LHCN-M2 (cell line): ENCODE results near the gene RBMX. TPM values are rescaled to one million over a fixed set of nuclear protein-coding genes. Genes with fewer than 3 reads are reported as not detected.
"Not testable (repeated sequence)": the region's sequence is repeated elsewhere in the genome, so short reads cannot be mapped to it uniquely, and the experiment has no call there.

Source experiments
- DNase-seq: peaks from one replicate; pipeline ENCODE4 v3.0.0-alpha.2; 2012; ENCODE audit warnings: low read depth
- polyA plus RNA-seq: library from polyadenylated mRNA; unstranded; fragments of >200 nt; gene quantifications from one replicate; pipeline ENCODE4 v1.2.1, GENCODE V29; 2012; ENCODE audit warnings: missing spikeins
- total RNA-seq: library from RNA; depleted of rRNA; stranded (reverse); fragments of >200 nt; gene quantifications from 2 replicates; pipeline ENCODE4 v1.2.3, GENCODE V29; 2014; rRNA removed

RBMX gene
- total RNA-seq = 383 and 536 TPM in 2 replicates
- polyA plus RNA-seq = 121 TPM

DNA sequence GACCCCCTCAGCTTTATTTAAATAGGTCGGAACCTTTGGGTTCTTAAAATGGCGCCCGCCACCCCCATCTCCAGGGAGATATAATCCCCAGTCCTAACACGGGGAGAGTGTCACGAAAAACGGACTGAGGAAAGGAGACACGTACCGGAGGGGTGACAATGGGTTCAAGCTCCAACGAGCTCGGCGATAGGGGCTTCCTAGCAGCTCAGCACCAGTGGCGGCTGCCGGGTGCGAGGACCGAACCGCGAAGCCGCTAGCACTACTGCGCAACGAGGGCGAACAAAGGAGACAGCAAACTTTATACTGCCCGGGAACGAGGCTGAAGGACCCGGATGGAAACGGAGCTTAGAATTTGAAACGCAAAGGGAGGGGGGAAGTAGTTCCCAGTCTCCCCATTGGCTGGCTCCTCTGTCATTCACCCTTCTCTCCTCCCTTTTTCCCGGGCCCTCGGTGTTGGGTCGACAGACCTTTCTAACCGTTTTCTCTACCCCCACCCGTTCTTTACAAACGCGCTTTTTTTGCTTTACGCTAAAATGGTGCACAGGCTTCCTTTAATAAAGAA lies at the start of gene RBMX:
Gene RBMX, minus strand, starts transcription at position 274 of the 562 bp plus-strand sequence. CDS start 1,298 bp downstream, outside the sequence.
- peak; percentile 92 for DNase-seq

DNA sequence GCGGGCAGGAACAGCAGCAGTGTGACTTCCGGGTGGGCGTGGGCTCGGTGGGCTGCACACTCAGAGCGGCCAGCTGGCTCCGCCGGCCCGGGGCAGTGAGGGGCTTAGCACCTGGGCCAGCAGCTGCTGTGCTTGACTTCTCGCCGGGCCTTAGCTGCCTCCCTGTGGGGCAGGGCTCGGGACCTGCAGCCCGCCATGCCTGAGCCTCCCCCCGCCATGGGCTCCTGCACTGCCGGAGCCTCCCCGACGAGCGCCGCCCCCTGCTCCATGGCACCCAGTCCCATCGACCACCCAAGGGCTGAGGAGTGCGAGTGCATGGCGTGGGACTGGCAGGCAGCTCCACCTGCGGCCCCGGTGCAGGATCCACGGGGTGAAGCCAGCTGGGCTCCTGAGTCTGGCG lies 40.9 kb upstream of the RBMX start:
- DNase-seq = not testable (repeated sequence)

DNA sequence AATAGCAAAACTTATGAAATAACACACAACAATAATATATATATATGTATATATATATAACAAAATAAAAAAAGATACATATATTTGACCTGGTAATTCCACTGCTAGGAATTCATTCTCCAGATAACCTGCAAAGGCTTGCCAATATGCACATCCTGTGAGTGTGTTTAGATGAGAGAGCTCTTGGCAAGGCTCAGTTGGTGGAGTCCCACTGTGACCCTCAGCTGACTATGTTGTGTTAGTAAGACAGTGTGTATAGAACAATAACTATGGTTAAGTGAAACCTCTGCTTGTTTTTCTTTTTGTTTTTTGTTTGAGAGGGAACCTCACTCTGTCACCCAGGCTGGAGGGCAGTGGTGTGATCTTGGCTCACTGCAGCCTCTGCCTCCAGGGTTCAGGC lies 39.5 kb upstream of the RBMX start:
- no peak for DNase-seq

DNA sequence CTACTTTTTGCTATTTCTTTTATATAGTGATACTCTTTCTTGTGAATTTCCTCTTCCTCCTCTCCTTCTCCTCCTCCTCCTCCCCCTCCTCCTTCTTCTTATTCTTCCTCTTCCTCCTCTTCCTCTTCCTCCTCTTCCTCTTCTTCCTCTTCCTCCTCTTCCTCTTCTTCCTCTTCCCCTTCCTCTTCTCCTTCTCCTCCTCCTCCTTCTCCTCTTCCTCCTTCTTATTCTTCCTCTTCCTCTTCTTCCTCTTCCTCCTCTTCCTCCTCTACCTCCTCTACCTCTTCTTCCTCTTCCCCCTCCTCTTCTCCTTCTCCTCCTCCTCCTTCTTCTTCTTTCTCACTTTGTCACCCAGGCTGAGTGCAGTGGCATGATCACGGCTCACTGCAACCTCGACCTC lies 36.3 kb upstream of the RBMX start:
- no peak for DNase-seq

DNA sequence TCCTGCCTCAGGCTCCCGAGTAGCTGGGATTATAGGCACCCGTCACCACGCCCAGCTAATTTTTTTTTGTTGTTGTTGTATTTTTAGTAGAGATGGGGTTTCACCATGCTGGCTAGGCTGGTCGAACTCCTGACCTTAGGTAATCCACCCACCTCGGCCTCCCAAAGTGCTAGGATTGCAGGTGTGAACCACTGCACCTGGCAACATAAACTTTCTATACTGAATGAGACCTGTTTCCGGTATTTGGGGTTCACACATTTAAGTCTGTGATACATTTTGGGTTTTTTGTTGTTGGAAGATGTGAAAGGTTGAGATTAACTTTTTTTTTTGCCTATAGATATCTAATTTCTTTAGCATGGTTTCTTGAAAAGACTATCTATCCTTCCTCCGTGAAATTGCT lies 31.1 kb upstream of the RBMX start:
- not testable (repeated sequence) for DNase-seq

DNA sequence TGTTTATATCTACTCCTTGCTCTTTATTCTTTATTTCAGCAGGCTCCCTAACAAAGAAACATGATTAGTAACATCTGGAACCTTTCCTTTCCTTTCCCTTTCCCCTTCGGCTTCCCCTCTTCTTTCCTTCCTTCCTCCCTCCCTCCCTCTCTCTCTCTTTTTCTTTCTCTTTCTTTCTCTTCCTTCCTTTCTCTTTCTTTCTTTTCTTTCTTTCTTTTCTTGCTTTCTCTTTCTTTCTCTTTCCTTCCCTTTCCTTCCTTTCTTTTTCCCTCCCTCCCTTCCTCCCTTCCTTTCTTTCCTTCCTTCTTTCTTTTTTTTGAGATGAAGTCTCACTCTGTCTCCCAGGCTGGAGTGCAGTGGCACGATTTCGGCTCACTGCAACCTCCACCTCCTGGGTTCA lies 30.7 kb upstream of the RBMX start:
- DNase-seq = no peak

DNA sequence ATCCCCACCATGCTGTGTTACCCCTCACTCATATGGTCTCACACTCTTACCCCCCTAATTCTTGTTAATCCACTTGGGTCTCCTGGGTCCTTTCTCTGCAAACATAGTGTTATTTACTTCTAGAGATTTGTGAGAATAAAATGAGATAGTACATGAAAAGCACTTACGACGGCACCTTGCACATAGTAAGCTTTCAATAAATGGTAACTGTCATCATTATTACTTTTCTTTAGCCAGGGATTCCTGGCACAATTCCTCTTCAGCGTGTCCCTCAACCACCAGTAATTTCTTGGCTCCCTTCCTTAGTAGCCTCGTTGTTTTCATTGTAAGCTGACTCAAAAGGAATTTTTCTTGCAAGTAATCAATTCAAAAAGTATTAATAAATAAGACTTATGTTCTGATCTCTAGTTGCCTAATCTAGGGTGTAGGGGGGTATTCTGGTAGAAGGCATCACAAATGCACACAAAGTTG lies 30.1 kb upstream of the RBMX start:
- DNase-seq = no peak

DNA sequence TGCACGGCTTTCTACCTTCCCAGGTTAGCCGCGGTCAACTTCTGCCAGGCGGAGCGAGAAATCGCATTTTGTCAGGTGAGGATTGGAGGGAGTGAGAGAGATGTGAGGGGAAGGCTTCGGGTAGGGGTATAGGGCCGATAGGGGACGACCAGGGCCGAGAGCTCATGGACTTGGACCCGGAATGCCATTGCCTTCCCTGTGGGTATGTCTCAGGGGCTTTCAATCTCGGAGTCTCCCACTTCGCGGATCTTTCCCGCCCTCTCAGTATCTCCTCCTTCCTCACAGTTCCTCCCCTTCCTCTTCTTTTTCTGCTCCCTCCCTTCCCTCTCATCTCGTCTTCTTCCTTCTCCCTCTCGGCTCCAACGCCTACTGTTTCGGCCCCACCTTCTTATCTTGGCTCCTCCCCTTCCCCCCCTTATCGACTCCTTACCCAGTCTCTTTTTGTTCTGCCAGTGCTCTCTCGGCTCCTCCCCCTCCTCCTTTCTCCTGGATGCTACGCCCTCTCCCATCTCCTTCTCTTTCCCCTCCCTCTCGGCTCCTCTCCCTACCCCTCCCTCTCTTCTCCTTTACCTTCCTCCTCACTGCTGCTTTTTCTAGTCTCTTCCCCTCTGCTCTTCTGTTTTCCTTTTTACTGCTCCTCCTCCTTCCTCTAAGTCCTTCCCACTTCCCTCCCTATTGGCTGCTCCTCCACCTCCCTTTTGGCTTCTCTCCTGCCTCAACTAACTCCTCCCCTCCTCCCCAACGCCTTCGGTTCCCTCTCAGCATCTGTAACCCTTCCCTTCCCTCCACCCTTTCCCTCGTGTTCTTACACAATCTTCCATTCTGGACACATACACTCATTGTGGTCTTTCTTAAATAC lies 29.4 kb upstream of the RBMX start:
- DNase-seq = peak; percentile 91

DNA sequence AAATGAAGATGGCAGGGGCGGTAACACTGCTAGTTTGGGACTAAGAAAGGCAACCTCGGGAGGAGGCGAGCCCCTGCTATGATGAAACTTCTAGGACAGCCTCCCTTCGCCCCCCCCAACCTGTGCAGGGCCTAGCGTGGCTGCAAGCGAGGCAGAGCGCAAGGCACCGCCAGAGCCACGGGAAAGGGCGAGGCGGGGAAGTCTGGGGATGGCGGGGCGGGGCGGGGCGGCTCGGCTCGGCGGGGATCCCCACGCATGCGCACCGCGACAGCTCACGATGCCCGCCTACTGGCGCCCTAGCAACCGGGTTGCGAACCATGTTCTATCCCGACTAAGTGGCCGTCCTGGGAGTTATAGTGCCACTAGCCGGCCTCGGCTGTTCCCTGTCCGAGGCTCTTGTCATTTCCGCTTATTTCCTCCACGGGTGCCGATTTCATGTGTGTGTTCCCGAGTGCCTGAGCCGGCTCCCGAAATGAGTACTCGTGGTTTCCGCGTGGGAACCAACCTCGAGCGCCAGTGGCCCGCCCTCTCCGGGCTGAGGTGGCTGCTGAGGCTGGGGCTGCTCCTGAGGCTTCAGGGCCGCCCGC lies 28.7 kb upstream of the RBMX start:
- DNase-seq = peak; percentile 66

DNA sequence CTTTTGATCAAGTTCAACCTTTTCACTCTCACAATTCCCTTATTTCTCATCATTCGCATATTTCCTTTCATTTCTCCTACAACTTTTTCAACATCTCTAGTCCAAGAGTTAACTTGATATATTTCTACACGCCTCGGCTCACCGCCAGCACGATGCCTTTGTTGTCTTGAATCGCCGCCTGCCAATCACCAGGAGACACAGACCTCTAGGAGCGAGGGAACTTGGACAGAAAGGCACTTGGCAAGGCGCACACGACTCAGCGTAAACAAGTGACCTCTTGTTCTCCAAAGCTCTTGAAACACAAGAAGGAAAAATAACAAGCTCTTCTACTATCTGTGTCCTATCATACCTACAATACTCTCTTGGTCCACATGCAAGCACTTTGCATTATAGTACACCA lies 27.1 kb upstream of the RBMX start:
- no peak for DNase-seq

DNA sequence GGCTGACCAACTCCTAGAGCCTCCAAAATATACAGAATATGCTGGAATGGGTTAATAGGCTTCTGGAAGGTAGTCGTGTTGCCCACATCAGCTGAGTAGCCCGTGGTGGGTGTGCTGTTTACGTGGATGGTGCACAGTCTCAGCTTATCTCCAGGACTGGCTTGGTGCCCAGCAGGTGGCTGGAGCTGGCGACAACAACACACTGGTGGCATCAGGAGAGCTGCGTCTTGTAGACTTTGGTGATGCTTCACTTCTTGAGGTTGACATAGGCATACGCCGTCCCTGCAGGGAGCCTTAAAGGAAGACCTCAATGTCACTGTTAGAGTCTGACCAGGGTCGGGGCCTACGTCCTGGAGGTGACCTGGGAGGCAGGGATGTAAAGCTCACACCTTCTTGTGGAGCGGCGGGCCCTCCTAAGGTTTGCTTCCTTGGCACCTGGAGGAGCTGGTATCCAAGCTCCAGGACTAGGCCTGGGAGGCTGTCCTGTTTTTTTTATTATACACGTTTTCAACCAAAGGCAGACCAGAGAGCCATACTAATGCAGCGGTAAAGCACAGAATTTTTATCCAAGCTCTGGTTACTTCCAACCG lies 26.5 kb upstream of the RBMX start:
- no peak for DNase-seq

DNA sequence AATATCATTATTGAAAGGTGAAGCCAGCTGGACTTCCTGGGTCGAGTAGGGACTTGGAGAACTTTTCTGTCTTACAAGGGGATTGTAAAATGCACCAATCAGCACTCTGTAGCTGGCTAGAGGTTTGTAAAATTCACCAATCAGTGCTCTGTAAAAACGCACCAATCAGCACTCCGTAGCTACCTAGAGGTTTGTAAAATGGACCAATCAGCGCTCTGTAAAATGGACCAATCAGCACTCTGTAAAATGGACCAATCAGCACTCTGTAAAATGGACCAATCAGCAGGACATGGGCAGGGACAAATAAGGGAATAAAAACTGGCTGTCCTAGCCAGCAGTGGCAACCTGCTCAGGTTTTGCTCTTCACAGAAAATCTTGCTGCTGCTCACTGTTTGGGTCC lies 23.5 kb upstream of the RBMX start:
- not testable (repeated sequence) for DNase-seq

DNA sequence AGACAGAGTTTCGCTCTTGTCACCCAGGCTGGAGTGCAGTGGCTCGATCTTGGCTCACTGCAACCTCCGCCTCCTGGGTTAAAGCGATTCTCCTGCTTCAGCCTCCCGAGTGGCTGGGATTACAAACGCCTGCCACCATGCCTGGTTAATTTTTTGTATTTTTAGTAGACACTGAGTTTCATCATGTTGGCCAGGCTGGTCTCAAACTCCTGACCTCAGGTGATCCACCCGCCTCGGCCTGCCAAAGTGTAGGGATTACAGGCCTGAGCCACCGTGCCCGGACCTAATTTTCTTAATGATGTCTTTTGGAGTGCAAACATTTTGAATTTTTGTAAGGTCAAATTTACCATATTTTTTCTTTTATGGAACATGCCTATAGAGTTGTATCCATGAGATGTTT lies 19.5 kb upstream of the RBMX start:
- not testable (repeated sequence) for DNase-seq

DNA sequence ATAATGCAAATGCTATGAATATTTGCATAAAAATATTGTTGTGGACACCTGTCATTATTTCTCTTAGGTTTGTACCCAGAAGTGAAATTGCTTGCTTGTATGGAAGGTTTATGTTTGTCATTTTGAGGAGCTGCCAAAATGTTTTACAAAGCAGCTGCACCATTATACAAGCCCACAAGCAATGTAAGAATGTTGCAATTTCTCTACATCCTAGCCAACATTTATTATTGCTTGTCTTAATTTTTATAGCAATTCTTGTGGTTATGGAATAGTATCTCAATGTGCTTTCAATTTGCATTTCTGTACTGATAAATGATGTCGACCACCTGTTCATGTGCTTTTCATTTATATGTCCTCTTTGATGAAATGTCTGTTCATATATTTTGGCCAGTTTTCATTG lies 18.7 kb upstream of the RBMX start:
- DNase-seq = peak; percentile 65

DNA sequence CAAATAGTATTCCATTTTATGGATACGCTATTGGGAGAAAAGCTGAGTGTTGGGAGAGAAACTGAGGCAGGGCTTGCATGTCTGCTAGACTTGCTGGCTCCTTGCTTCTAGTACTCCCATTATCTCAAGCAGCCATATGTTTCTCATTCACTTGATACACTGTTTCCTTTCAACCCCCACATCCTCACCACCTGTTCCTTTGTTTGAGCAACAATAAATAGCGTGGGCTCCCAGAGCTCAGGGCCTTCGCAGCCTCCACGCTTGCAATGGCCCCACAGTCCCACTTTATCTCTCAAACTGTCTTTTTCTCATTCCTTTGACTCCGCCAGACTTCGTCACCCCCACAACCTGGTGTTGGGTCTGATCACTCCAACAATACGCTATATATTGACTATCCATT lies 18.2 kb upstream of the RBMX start:
- peak; percentile 12 for DNase-seq

DNA sequence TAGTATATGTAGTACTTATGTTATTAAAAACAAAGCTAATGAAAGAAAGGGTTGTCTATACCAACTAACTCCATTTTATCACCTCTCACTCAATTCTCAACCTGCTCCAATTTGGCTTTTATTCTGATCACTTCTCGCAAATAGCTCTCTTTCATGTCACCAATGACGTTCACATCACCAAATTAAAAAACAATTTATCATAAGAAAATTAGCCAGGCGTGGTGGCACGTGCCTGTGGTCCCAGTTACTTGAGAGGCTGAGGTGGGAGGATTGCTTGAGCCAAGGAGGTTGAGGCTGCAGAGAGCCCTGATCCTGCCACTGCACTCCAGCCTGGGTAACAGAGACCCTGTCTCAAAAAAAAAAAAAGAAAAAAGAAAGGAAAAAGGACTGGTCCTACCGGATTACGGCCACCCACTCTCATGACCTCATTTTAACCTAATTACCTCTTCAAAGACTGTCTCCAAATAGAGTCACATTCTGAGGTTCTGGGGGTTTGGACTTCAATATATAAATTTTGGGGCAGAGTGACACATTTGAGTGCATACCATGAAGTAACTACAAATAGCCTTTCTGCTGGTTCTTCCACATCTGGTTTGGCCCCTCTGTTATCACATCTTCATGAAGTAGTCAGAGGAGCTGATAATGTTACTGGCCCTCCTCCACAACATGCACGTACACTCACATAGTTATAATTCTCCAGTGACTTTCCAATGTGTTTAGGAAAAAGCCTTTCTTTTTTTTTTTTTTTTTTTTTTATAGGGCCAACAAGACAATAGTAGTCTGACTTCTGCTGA lies 15.8 kb upstream of the RBMX start:
- no peak for DNase-seq

DNA sequence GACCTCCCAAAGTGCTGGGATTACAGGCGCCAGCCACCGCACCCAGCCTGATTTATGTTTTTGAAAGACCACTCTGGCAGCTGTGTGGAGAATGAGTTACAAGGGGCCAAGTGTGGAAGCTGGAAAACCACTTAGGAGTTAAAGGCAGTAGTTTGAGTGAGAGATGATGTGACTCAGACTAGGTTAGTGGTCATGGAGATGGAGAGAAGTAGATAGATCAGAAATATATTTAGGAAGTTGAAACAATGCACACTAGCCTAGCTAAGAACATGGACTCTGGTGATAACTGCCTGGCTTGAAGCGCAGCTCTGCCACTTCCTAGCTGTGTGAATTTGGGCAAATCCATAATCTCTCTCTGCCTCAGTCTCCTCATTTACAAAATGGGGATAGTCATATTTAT lies 11.9 kb upstream of the RBMX start:
- no peak for DNase-seq

DNA sequence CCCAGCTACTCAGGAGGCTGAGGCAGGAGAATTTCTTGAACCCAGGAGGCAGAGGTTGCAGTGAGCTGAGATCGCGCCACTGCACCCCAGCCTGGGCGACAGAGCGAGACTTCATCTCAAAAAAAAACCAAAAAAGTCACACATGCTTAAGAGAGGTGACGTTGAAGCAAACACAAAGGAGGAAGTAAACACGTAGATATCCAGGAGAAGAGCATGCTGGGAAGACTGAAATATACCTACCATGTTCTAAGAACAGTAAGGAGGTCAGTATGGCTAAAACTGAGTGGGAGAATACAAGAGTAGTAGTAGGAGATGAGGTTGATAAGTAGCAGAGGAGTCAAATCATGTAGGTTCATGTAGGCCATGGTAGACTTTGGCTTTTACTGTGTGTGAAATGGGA lies 10.1 kb upstream of the RBMX start:
- not testable (repeated sequence) for DNase-seq

DNA sequence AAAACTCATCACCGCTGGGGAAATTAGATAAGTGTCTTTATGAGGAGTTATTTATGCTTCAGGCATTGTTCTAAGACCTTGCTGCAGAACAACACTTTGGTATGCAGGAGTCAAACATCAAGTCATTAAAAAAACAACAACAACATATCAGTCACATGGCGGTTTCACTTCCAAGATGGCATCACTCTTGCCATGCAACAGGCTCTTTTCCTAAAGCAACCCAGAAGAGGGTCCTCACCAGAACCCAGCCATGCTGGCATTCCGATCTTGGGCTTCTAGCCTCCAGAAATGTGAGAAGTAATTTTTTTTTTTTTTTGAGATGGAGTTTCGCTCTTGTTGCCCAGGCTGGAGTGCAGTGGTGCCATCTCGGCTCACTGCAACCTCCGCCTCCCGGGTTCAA lies 8.7 kb upstream of the RBMX start:
- DNase-seq = no peak

DNA sequence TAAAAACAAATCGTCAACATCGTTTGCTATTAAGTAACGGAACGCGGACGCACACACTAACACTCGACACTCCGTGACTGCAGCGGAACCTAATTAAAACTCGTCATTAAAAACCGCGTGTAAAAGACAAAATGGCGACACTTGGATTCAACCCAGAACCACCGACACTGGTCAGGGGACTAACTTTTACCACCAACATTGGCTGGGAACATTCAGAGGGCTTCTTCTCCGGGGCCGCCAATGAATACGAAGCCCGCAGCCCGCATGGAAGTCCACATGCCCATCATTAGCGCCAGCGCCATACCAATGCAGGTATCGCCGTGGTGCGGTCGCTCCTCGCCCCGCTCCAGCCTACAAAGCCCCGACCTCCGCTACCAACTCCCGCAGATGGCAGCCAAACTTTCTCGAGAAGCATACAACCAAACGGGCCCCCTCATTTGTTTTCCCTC lies 498 bp downstream of the RBMX start:
- peak; percentile 30 for DNase-seq

DNA sequence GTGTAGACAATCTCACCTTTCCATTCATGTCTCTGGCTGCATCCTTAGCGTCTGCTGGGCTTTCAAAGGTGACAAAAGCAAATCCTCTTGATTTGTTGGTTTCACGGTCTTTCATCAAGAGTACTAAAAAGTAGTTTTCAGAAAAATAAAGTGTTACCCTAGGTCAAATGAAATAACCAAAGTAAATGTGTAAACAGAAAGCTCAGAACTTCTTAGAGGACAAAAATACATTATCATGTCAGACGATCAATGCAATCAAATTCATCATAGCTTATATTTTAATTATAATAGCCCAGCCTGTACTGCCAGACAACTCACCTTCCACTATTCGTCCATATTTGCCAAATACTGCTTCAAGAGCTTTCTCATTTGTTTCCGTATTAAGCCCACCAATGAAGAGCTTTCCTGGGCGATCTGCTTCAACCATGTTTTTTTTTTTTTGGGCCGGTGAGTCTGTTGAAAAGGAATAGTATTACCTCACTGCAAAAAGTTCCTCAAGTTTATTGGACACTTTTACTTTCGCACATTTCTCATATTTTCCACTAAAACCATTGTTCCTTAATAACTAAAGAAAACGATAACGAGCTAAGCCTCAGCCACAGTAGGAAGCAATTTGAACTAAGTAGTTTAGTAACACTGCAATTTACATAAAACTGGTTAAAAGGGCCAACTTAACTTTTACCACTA lies 1.4 kb downstream of the RBMX start:
- DNase-seq = peak; percentile 17
